ENCODE results near the gene GPR139. TPM values are rescaled to one million over a fixed set of nuclear protein-coding genes. Genes with fewer than 3 reads are reported as not detected.

The GPR139 gene
- total RNA-seq, 4 donors from 2014 or later, result not detected

- no peaks in the 10 kb centered on the region for H3K9me3 ChIP-seq
- no peak for DNase-seq
- TF ChIP-seq CTCF (IDR thresholded peaks at IDR 0.05) (no peak), POLR2A (IDR thresholded peaks at IDR 0.05) (no peak)
- H3K27ac ChIP-seq, result no peak overlapping the region
- no peak overlapping the region for H3K4me3 ChIP-seq (replicated peaks in 1 of 3)
- no peaks in the 10 kb centered on the region for H3K4me1 ChIP-seq
- no peaks in the 10 kb centered on the region for H3K36me3 ChIP-seq
- intact Hi-C loops (cut with DNase I), result no loop called here
- WGBS, 2 donors, result 29 to 41% methylated on average over 1 of the region's 1 CpG
- no peaks in the 10 kb centered on the region for H3K27me3 ChIP-seq
Observed at GRCh38 chr16:20049831-20050230, 23.9 kb downstream of the GPR139 start.

- TF ChIP-seq CTCF (IDR thresholded peaks at IDR 0.05) (no peak), POLR2A (IDR thresholded peaks at IDR 0.05) (no peak)
- no peak for DNase-seq
- no peaks in the 10 kb centered on the region for H3K9me3 ChIP-seq
- H3K4me3 ChIP-seq (replicated peaks in 1 of 3), result no peak overlapping the region
- H3K27ac ChIP-seq, result no peak overlapping the region
- H3K27me3 ChIP-seq, result no peaks in the 10 kb centered on the region
- WGBS, 2 donors, result 73 to 81% methylated on average over 3 of the region's 3 CpGs
- intact Hi-C loops (cut with DNase I), result no loop called here
- H3K36me3 ChIP-seq, result no peaks in the 10 kb centered on the region
- H3K4me1 ChIP-seq, result no peaks in the 10 kb centered on the region
Observed at GRCh38 chr16:20045886-20046285, 27.8 kb downstream of the GPR139 start.

- Histone ChIP-seq H3K9me3 (no peaks in the 10 kb centered on the region), H3K27ac (no peak overlapping the region), H3K36me3 (no peaks in the 10 kb centered on the region), H3K4me3 (replicated peaks in 1 of 3) (no peak overlapping the region), H3K27me3 (no peaks in the 10 kb centered on the region), H3K4me1 (no peaks in the 10 kb centered on the region)
- TF ChIP-seq CTCF (IDR thresholded peaks at IDR 0.05) (no peak), POLR2A (IDR thresholded peaks at IDR 0.05) (no peak)
- DNase-seq, result no peak
- intact Hi-C loops (cut with DNase I), result no loop called here
- whole genome bisulfite sequencing, 2 donors, result 44 to 59% methylated on average over 2 of the region's 2 CpGs
Observed at GRCh38 chr16:20042848-20043247, 30.8 kb downstream of the GPR139 start.

- intact Hi-C loops (cut with DNase I), result no loop called here
- TF ChIP-seq CTCF (IDR thresholded peaks at IDR 0.05) (no peak), POLR2A (IDR thresholded peaks at IDR 0.05) (no peak)
Observed at GRCh38 chr16:20041924-20042596, 31.6 kb downstream of the GPR139 start.

GRCh38 chr16:20040011-20040410 is 33.7 kb downstream of the GPR139 start:
- Histone ChIP-seq H3K4me1 (no peaks in the 10 kb centered on the region), H3K27me3 (no peaks in the 10 kb centered on the region), H3K4me3 (replicated peaks in 1 of 3) (no peak overlapping the region), H3K9me3 (no peaks in the 10 kb centered on the region), H3K36me3 (no peaks in the 10 kb centered on the region), H3K27ac (no peak overlapping the region)
- TF ChIP-seq CTCF (IDR thresholded peaks at IDR 0.05) (no peak), POLR2A (IDR thresholded peaks at IDR 0.05) (no peak)
- DNase-seq, result no peak
- WGBS, 2 donors, result 66% methylated on average over 4 of the region's 4 CpGs
- intact Hi-C loops (cut with DNase I), result no loop called here

More at GRCh38 chr16:20041924-20042596, 31.6 kb downstream of the GPR139 start:
- Histone ChIP-seq H3K9me3 (no peaks in the 10 kb centered on the region), H3K4me1 (no peaks in the 10 kb centered on the region), H3K27ac (no peak overlapping the region), H3K36me3 (no peaks in the 10 kb centered on the region), H3K4me3 (replicated peaks in 1 of 3) (no peak overlapping the region), H3K27me3 (no peaks in the 10 kb centered on the region)
- DNase-seq, result no peak
- 72 to 84% methylated on average over 4 of the region's 4 CpGs for WGBS, 2 donors

Measured in thyroid gland (tissue), 4 donors.